Effector memory CD4-positive, alpha-beta T cell (primary cell): ENCODE measurements around the gene TERB2.
"Not testable (repeated sequence)": the region's sequence is repeated elsewhere in the genome, so short reads cannot be mapped to it uniquely, and the experiment has no call there.

Experiments used
- DNase-seq, 3 donors: peaks; one replicate each; pipeline ENCODE4 v3.0.0-alpha.2; 2020
- H3K27ac ChIP-seq: 2 replicates; pipeline ENCODE4 v1.7.0; 2013; ENCODE audit warnings: mild to moderate bottlenecking, low read length, moderate library complexity; ENCODE audit not compliant: insufficient read depth, poor library complexity, severe bottlenecking
- H3K27me3 ChIP-seq: replicated peaks from 2 replicates; pipeline ENCODE4 v1.7.0; 2013; ENCODE audit warnings: mild to moderate bottlenecking, low read length; ENCODE audit not compliant: insufficient read depth, control insufficient read depth, poor library complexity, severe bottlenecking
- H3K36me3 ChIP-seq: 2 replicates; pipeline ENCODE4 v1.7.0; 2013; ENCODE audit warnings: mild to moderate bottlenecking, low read length, moderate library complexity; ENCODE audit not compliant: control insufficient read depth, insufficient read depth
- H3K4me1 ChIP-seq: 2 replicates; pipeline ENCODE4 v1.7.0; 2013; ENCODE audit warnings: low read length, mild to moderate bottlenecking; ENCODE audit not compliant: control insufficient read depth, insufficient read depth, poor library complexity, severe bottlenecking
- H3K4me3 ChIP-seq: 2 replicates; pipeline ENCODE4 v1.7.0; 2013; ENCODE audit warnings: low read length, low read depth, mild to moderate bottlenecking; ENCODE audit not compliant: insufficient read depth, poor library complexity, severe bottlenecking
- H3K9me3 ChIP-seq: 2 replicates; pipeline ENCODE4 v1.7.0; 2013; ENCODE audit warnings: mild to moderate bottlenecking, low read length, moderate library complexity; ENCODE audit not compliant: control insufficient read depth

Gene TERB2

DNA sequence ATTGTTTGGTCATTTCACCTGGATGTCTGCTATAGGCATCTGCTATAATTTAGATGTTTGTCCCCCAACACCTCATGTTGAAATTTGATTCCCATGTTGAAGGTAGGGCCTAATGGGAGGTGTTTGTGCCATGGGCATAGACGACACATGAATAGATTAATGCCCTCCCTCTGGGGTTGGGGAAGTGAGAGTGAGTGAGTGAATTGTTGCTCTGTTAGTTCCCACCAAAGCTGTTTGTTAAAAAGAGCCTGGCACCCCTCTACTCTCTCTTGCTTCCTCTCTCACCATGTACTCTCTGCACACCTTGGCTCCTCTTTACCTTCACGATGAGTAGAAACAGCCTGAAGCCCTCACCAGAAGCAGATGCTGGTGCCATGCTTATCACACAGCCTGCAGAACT is 42.6 kb downstream of the TERB2 start:
- Histone ChIP-seq H3K4me1 (no peaks in the 10 kb centered on the region), H3K27me3 (no peaks in the 10 kb centered on the region), H3K27ac (no peak overlapping the region), H3K36me3 (no peaks in the 10 kb centered on the region), H3K9me3 (no peaks in the 10 kb centered on the region), H3K4me3 (no peak overlapping the region)
- no peak for DNase-seq

DNA sequence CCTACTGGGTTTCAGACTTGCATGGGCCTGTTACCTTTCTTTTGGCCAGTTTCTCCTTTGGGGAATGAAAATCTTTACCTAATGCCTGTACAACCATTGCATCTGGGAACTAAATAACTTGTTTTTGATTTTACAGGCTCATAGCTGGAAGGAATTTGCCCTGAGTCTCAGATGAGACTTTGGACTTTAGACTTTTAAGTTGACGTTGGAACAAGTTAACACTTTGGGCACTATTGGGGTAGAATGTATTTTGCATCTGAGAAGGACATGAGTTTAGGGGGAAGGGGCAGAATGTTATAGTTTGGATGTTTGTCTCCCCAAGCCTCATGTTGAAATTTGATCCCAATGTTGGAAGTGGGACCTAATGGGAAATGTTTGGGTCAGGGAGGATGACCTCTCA is 44.7 kb downstream of the TERB2 start:
- not testable (repeated sequence) for H3K27me3 ChIP-seq, H3K4me1 ChIP-seq, H3K4me3 ChIP-seq, DNase-seq, H3K36me3 ChIP-seq, H3K27ac ChIP-seq, H3K9me3 ChIP-seq

DNA sequence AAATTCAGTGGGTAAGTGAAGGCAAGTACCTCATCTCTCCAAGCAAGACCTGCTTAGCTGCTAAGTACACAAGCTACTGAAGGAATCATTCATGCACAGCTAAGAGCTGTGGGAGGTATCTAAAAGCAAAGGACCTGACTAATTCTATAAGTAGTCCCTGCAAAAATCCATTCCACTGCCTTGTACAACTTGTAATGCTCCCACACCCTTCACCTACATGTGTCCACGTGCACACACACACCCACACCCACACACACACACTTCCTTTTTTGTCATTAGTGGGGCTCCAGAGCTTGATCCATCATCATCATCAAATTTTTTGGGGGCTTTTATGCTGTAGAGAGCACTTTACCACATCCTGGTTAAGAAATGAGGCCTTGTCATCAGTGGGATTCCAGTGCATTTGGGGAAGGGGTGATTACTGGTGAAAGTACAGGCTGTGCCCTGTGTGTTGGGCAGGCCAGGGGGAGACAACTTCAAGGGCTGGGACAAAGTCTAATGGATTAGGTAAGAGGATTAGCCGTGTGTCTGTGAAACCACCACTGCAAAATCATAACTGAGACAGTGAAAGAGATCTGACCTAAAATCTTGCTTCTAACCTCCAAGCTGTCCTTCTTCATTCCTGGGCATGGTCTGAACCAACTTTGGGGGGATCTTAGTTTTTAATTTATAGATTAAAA is 47.4 kb downstream of the TERB2 start:
- H3K36me3 ChIP-seq, H3K4me1 ChIP-seq, DNase-seq, H3K9me3 ChIP-seq, H3K27me3 ChIP-seq, H3K4me3 ChIP-seq, H3K27ac ChIP-seq: not testable (repeated sequence)

DNA sequence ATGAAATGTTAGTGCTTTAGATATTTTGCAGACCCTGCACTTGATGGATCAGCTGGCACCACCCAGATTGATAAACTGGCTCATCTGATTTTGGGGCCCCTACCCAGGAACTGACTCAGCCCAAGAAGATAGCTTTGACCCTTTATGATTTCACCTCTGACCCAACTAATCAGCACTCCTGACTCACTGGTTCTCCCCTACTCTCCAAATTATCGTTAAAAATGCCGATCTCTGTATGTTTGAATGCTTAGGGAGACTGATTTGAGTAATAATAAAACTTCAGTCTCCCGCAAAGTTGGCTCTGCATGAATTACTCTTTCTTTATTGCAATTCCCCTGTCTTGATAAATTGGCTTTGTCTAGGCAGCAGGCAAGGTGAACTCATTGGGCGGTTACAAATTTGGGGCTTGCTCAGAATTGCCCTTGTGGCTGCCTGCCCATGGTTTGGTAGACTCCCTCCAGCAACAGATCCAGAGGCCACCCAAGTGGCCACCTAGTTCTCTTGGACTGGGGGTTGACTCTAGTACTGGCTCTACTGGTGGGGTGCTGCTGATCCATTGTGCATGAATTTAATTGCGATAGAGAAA is 48.2 kb downstream of the TERB2 start:
- H3K27ac ChIP-seq, H3K36me3 ChIP-seq, H3K4me1 ChIP-seq, H3K4me3 ChIP-seq, H3K27me3 ChIP-seq, DNase-seq, H3K9me3 ChIP-seq: not testable (repeated sequence)

DNA sequence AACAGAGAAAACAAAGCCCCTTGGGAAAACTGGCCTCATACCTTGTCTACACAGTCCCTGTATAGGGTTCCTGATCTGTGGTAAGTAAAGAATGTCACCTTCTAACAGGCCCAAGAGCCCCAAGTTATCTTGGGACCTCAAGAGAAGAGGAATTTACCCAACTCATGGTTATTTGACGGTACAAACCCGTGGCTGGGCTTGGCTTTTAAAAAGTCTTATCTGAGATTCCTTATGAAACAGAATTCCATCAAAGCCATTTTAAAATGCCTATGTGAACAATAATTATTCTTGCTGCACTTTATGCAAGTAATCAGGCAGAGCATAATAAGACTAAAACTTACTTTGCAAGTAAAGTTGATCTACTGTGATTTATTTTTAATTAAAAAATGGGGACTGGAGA is 52.6 kb downstream of the TERB2 start:
- Histone ChIP-seq H3K27me3 (no peaks in the 10 kb centered on the region), H3K9me3 (no peaks in the 10 kb centered on the region), H3K36me3 (no peaks in the 10 kb centered on the region), H3K27ac (no peak overlapping the region), H3K4me1 (no peaks in the 10 kb centered on the region), H3K4me3 (no peak overlapping the region)
- DNase-seq: no peak

DNA sequence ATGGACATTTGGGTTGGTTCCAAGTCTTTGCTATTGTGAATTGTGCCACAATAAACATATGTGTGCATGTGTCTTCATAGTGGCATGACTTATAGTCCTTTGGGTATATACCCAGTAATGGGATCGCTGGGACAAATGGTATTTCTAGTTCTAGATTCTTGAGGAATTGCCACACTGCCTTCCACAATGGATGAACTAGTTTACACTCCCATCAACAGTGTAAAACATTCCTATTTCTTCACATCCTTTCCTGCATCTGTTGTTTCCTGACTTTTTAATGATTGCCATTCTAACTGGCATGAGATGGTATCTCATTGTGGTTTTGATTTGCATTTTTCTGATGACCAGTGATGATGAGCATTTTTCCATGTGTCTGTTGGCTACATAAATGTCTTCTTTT is 58.6 kb downstream of the TERB2 start:
- H3K4me1 ChIP-seq, H3K27me3 ChIP-seq, H3K9me3 ChIP-seq, H3K36me3 ChIP-seq, H3K27ac ChIP-seq, DNase-seq, H3K4me3 ChIP-seq: not testable (repeated sequence)

DNA sequence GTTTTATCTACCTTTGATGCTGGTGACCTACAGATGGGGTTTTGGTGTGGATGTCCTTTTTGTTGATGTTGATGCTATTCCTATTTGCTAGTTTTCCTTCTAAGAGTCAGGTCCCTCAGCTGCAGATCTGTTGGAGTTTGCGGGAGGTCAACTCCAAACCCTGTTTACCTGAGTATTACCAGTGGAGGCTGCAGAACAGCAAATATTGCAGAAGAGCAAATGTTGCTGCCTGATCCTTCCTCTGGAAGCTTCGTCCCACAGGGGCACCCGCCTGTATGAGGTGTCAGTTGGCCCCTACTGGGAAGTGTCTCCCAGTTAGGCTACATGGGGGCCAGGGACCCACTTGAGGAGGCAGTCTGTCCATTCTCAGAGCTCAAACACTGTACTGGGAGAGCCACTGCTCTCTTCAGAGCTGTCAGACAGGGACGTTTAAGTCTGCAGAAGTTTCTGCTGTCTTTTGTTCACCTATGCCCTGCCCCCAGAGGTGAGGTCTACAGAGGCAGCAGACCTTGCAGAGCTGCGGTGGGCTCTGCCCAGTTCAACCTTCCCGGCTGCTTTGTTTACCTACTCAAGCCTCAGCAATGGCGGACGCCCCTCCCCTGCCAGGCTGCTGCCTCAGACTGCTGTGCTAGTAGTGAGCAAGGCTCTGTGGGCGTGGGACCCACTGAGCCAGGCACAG is 63.9 kb downstream of the TERB2 start:
- not testable (repeated sequence) for H3K27me3 ChIP-seq, H3K4me3 ChIP-seq, DNase-seq, H3K27ac ChIP-seq, H3K36me3 ChIP-seq, H3K9me3 ChIP-seq
- peaks cover 11% of the 10 kb centered on the region for H3K4me1 ChIP-seq

DNA sequence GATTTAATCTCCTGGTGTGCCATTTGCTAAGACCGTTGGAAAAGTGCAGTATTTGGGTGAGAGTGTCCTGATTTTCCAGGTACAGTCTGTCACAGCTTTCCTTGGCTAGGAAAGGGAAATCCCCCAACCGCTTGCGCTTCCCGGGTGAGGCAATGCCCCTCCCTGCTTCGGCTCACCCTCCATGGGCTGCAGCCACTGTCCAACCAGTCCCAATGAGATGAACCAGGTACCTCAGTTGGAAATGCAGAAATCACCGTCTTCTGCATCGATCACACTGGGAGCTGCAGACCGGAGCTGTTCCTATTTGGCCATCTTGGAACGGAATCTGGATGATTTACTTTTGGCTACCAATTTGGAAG is 64.4 kb downstream of the TERB2 start:
- H3K36me3 ChIP-seq, H3K27ac ChIP-seq, H3K27me3 ChIP-seq, H3K4me3 ChIP-seq, DNase-seq, H3K9me3 ChIP-seq: not testable (repeated sequence)
- peaks cover 11% of the 10 kb centered on the region for H3K4me1 ChIP-seq

DNA sequence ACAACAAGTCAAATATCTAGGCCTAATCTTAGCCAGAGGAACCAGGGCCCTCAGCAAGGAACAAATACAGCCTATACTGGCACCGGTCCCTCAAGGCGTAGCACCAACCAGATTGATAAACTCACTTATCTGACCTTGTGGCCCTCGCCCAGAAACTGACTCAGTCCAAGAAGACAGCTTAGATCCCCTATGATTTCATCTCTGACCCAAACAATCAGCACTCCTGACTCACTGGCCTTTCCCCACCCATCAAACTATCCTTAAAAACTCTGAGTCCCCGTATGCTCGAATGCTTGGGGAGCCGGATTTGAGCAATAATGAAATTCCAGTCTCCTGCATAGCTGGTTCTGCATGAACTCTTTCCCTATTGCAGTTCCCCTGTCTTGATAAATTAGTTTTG is 64.9 kb downstream of the TERB2 start:
- no peaks in the 10 kb centered on the region for H3K9me3 ChIP-seq
- no peaks in the 10 kb centered on the region for H3K36me3 ChIP-seq
- H3K27ac ChIP-seq: no peak overlapping the region
- DNase-seq: no peak
- H3K27me3 ChIP-seq: no peaks in the 10 kb centered on the region
- H3K4me3 ChIP-seq: no peak overlapping the region
- H3K4me1 ChIP-seq: peaks cover 11% of the 10 kb centered on the region

DNA sequence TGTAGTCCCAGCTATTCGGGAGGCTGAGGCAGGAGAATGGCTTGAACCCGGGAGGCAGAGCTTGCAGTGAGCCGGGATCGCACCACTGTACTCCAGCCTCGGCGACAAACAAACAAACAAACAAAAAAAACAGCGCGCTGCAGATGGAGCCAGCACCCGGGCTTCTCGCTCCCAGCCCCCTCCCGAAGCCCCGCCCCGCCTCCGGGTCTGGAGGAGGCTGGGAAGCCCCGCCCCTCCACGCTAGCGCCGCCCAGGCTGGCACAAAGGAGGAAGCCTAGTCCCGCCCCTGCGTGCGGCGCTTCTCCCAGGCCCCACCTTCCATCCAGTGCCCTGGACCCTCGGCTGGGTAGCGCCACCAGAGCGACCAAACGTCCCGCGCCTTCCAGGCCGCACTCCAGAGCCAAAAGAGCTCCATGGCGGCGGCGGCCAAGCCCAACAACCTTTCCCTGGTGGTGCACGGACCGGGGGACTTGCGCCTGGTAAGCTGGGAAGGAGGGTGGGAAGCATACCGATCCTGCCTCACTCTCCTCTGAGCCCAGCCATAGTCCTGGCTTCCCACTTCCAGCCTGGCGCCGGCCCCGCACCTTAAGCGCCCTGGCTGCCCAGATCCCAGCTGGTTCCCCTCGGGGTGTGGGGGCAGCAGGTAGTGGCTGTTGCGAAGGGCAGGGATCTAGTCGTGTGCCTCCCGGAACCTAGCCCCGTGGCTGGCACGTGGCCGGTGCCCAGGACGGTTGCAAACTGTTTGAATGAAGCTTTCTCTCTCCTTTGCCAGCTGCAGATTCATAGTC is 66.6 kb downstream of the TERB2 start, which contains the start of gene SORD:
Gene SORD, plus strand, starts transcription at position 325 of the 788 bp plus-strand sequence. Its CDS starts 89 bp downstream, at position 414.
- H3K4me3 ChIP-seq: peak within 1 kb of the TSS; percentile 81

More for the DNA sequence above, 66.6 kb downstream of the TERB2 start, which contains the start of gene SORD:
- Histone ChIP-seq H3K27ac (peak within 1 kb of the TSS; percentile 53), H3K27me3 (no peaks in the 10 kb centered on the region), H3K36me3 (no peaks in the 10 kb centered on the region), H3K4me1 (peaks cover 11% of the 10 kb centered on the region), H3K9me3 (no peaks in the 10 kb centered on the region)
- peak; percentile 77 to 85 (median 78) for DNase-seq
